NCI-H2196 (cell line): ENCODE results near the gene PET100.

ENCODE experiments used
- DNase-seq: peaks from one replicate; lab custom pipeline; 2025; ENCODE audit not compliant: unreplicated experiment; lab: John Stamatoyannopoulos, UW

PET100 gene

GRCh38 chr19:7612282-7613274 lies 17.0 kb upstream of the PET100 start:
- no peak for DNase-seq

DNA sequence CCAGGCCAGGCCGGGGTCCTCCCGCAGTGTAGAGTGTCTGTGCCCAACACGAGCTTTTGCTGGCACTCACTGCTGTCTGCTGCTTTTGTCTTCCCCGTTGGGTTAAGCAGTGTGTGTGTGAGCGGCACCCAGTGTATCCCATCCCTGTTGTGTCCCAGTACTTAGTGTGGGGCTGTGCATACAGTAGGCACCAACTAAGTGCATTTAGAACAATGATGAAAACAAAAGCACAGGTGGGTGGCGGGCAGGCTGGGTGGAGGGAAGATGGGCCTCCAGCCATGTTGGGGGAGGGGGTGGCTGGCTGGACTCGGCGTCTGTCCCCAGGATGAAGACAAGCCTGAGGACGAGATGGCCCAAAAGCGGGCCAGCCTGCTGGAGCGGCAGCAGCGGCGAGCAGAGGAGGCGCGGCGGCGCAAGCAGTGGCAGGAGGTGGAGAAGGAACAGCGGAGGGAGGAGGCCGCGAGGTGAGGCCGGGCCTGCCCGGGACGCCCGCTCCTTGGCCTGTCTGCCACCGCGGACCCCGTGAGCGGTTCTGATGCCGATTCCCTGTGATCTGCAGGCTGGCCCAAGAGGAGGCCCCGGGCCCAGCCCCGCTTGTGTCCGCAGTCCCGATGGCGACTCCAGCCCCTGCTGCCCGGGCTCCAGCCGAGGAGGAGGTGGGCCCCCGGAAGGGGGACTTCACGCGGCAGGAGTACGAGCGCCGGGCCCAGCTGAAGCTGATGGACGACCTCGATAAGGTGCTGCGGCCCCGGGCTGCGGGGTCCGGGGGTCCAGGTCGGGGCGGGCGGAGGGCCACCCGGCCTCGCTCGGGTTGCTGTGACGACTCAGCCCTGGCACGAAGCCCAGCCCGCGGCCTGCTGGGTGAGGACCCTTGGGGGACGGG lies 14.5 kb upstream of the PET100 start:
- DNase-seq: no peak

- no peak for DNase-seq
These were observed 12.4 kb upstream of the PET100 start for GRCh38 chr19:7617172-7617571.

DNA sequence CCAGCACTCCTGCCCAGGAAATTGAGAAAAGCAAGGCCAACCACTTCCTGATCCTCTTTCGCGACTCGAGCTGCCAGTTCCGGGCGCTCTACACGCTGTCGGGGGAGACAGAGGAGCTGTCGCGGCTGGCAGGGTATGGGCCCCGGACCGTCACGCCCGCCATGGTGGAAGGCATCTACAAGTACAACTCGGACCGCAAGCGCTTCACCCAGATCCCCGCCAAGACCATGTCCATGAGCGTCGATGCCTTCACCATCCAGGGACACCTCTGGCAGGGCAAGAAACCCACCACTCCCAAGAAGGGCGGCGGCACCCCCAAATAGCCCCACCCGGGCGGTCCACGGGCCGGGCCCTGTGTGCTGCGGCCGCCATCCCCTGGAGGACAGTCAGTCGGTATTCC lies 11.9 kb upstream of the PET100 start:
- DNase-seq: no peak

DNA sequence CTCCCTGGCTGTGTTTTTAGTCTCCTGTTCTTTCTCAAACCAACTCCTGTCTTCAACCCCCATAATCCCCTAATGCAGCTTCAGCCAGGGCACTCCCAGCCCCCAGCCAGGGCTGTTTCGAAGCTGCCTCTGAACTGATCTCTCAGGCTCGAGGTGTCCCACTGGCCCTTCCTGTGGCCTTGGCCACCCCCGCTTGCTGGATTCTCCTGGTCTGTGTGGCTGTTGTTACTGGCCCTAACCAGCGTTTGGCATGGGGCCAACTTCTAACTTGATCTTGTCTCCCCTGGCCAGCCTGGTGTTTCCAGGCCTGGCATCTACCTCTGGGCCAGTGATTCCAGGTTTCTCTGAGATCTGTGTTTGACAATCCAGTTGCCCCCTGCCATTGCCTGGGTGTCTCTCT lies 11.2 kb upstream of the PET100 start:
- DNase-seq: peak; percentile 77

GRCh38 chr19:7618771-7619510 lies 10.7 kb upstream of the PET100 start:
- peak; percentile 89 for DNase-seq

DNA sequence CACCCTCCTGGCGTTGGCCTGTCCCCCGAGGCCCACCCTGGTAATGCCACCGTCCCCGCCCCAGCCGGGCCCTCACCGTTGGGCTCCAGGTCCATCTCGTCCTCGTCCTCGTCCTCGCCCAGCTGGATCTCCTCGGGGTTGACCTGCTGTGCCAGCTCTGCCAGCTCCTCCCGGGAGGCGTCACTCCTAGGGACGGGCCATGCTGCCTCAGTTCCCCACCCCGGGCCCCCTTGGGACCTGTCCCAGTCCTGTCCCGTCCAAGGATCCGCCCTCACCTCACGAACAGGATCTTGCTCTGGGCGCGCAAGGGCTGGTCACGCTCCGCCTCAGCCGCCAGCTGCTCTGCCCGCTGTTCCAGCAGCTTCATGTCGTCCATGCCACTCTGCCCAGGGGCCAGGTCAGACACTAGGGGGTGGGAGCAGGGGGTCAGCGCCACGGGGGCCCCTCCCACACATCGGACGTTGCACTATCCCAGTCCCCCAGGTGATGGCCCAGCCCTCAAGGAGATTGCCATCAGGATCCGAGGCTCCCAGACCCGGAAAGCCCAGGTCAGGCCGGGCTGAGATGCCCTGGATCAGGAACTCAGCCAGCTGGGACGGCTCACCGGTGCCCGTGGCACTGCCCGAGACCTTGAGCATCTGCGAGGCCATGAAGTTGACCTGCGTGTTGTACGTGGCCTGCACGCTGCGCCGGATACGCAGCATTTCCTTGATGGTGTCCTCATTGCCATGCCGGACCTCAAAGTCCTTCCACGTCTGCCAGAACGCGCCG lies 9.7 kb upstream of the PET100 start:
- DNase-seq: no peak

DNA sequence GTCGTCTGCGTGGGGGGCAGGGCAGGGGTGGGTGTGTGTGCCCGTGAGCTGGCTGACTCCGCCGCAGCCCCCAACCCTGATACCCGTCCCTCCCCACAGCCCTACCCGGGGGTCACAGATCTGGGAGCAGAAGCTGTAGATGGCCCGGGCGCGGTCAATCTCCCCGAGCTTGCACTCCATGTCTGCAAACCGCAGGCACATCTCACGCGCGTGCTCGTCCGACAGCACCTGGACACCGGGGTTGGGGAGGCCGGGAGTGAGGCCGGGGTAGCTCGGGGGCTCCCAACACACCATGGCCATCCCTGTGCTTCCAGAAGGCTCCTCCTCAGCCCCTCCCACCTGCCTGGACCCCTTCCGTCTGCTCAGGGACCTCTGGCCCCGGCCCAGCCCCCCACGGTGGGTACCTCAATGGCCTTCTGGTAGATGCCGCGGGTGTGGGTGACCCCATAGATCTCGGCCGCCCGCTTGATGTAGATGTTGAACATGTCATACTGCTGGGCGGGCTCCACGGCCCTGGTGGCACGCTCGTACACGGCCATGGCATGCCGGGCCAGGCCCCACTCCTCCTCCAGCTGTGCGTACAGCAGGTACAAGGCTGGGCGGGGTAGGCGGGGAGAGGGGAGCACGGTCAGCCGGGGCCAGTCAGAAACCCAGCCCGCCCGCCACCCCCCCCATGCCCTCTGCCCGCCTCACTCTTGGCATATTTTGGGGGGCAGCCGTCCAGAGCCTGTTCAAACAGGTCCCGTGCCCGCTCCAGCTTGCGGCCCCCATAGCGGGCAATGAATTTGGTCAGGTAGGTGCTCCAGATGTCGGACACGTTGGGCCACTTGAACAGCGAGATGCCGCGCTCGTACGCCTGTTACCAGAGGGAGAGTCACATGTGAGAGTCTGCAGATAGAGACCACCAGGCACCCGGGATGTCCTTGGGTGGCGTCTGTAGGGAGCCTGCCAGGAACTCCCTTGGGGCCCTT lies 8.9 kb upstream of the PET100 start:
- no peak for DNase-seq

GRCh38 chr19:7622933-7623685 lies 6.5 kb upstream of the PET100 start:
- no peak for DNase-seq

DNA sequence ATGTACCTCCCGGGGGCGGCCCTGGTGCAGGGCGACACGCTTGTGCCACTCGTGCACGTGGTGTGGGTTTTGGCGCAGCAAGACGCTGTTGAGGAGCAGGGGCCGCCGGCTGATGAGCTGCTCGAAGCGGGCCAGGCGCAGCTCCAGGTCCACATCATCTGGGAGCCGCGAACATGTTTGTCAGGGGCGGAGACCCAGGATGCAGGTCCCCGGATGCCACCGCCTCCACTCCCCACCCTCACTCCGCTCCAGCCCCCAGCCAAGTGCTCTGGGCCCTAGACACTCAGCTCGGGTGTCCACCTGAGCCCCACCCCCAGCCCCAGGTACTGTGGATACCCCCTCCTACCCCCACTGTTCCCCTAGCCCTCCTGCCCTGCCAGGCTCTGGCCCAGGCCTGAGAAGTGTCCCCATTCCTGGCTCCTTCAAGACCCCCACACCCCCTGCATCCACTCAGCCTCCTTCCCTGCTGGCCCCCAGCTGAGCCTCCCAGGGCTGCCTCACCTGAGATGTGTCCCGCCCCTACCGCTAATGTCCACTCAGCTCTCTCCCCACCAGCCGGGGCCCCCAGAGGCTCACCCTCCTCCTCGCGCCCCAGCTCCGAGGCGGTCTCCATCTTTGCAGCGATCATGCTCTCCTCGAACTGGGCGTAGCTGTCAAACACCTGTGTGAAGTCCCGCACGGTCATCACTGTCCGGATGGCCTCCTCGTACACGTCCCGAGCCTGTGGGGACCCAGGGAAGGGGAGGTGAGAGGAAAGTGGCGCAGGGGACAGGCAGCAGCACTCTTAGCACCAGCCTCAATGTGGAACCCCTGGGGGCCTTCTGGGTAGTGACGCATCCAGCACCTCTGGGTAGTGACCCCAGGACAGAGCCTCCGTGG lies 5.6 kb upstream of the PET100 start:
- DNase-seq: no peak

DNA sequence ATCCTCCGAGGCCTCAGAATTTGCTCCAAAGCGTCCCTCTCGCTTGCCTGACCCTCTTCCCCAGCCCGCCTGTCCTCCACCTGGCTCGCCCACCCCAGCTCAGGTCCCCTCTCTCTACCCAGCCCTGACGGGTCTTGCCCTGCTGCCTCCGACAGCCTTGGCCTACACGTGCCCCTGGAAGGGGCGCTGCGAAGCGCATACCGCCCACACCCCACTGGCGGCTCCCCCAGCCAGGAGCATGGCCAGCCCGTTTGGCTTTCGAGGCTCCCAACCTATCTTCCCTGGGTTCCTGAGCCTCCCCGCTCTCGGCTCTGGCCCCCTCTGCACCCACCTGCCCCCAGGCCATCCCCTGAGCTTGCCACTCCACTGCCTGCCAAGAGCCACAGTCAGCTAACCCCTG lies 4.8 kb upstream of the PET100 start:
- DNase-seq: no peak

- no peak for DNase-seq
These were observed 3.7 kb upstream of the PET100 start for GRCh38 chr19:7625763-7626372.

GRCh38 chr19:7627166-7627565 lies 2.4 kb upstream of the PET100 start:
- no peak for DNase-seq

GRCh38 chr19:7628589-7629311 lies 843 bp upstream of the PET100 start:
- no peak for DNase-seq

- no peak for DNase-seq
These were observed 2.0 kb downstream of the PET100 start for GRCh38 chr19:7631577-7631976.
